ENCODE results near the gene POU2AF2.
"Not testable (repeated sequence)": the region's sequence is repeated elsewhere in the genome, so short reads cannot be mapped to it uniquely, and the experiment has no call there.

Gene POU2AF2

GRCh38 chr11:111209543-111210355 lies 35.8 kb upstream of the POU2AF2 start:
- H3K4me3 ChIP-seq (ENCODE audit: low read depth, low read length), result no peak overlapping the region
- DNase-seq (ENCODE audit: low read depth), result no peak
- TF ChIP-seq CTCF (IDR thresholded peaks at IDR 0.05; ENCODE audit: insufficient read depth, low read depth, low read length, missing control alignments), result no peak

- no peak for TF ChIP-seq CTCF (IDR thresholded peaks at IDR 0.05; ENCODE audit: insufficient read depth, low read depth, low read length, missing control alignments)
- no peak for DNase-seq (ENCODE audit: low read depth)
- no peak overlapping the region for H3K4me3 ChIP-seq (ENCODE audit: low read depth, low read length)
These were observed 32.3 kb upstream of the POU2AF2 start for GRCh38 chr11:111213256-111213655.

- no peak for TF ChIP-seq CTCF (IDR thresholded peaks at IDR 0.05; ENCODE audit: insufficient read depth, low read depth, low read length, missing control alignments)
These were observed 24.8 kb upstream of the POU2AF2 start for GRCh38 chr11:111220721-111221120.

GRCh38 chr11:111221208-111221607 lies 24.3 kb upstream of the POU2AF2 start:
- no peak overlapping the region for H3K4me3 ChIP-seq (ENCODE audit: low read depth, low read length)
- DNase-seq (ENCODE audit: low read depth), result no peak
- no peak for TF ChIP-seq CTCF (IDR thresholded peaks at IDR 0.05; ENCODE audit: insufficient read depth, low read depth, low read length, missing control alignments)

More at GRCh38 chr11:111220721-111221120, 24.8 kb upstream of the POU2AF2 start:
- no peak for DNase-seq (ENCODE audit: low read depth)
- no peak overlapping the region for H3K4me3 ChIP-seq (ENCODE audit: low read depth, low read length)

- not testable (repeated sequence) for H3K4me3 ChIP-seq (ENCODE audit: low read depth, low read length); DNase-seq (ENCODE audit: low read depth)
These were observed 23.6 kb upstream of the POU2AF2 start for GRCh38 chr11:111221936-111222335.

- not testable (repeated sequence) for DNase-seq (ENCODE audit: low read depth); H3K4me3 ChIP-seq (ENCODE audit: low read depth, low read length)
These were observed 22.6 kb upstream of the POU2AF2 start for GRCh38 chr11:111222821-111223455.

- no peak overlapping the region for H3K4me3 ChIP-seq (ENCODE audit: low read depth, low read length)
- no peak for DNase-seq (ENCODE audit: low read depth)
- no peak for TF ChIP-seq CTCF (IDR thresholded peaks at IDR 0.05; ENCODE audit: insufficient read depth, low read depth, low read length, missing control alignments)
These were observed 19.6 kb upstream of the POU2AF2 start for GRCh38 chr11:111225881-111226280.

- no peak for TF ChIP-seq CTCF (IDR thresholded peaks at IDR 0.05; ENCODE audit: insufficient read depth, low read depth, low read length, missing control alignments)
- DNase-seq (ENCODE audit: low read depth), result no peak
- no peak overlapping the region for H3K4me3 ChIP-seq (ENCODE audit: low read depth, low read length)
These were observed 15.9 kb upstream of the POU2AF2 start for GRCh38 chr11:111229604-111230003.
